22Rv1 (cell line): ENCODE data around the gene TMC4.
"Not testable (repeated sequence)": the region's sequence is repeated elsewhere in the genome, so short reads cannot be mapped to it uniquely, and the experiment has no call there.

ENCODE experiments used
- H3K27ac ChIP-seq: fragments of 450-650 bp; 2 replicates; pipeline ENCODE4 v1.5.1; 2017
- ZFX ChIP-seq: fragments of 450-650 bp; IDR thresholded peaks from 2 replicates; pipeline ENCODE4 v1.6.1; 2017; ENCODE audit warnings: antibody characterized with exemption, borderline replicate concordance
- TF ChIP-seq, protein P1 (sequence below): fragments of 450-650 bp; IDR thresholded peaks from 2 replicates; pipeline ENCODE4 v1.5.1; 2017; ENCODE audit warnings: mild to moderate bottlenecking

The TMC4 gene, protein sequence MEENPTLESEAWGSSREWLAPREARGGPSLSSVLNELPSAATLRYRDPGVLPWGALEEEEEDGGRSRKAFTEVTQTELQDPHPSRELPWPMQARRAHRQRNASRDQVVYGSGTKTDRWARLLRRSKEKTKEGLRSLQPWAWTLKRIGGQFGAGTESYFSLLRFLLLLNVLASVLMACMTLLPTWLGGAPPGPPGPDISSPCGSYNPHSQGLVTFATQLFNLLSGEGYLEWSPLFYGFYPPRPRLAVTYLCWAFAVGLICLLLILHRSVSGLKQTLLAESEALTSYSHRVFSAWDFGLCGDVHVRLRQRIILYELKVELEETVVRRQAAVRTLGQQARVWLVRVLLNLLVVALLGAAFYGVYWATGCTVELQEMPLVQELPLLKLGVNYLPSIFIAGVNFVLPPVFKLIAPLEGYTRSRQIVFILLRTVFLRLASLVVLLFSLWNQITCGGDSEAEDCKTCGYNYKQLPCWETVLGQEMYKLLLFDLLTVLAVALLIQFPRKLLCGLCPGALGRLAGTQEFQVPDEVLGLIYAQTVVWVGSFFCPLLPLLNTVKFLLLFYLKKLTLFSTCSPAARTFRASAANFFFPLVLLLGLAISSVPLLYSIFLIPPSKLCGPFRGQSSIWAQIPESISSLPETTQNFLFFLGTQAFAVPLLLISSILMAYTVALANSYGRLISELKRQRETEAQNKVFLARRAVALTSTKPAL

DNA sequence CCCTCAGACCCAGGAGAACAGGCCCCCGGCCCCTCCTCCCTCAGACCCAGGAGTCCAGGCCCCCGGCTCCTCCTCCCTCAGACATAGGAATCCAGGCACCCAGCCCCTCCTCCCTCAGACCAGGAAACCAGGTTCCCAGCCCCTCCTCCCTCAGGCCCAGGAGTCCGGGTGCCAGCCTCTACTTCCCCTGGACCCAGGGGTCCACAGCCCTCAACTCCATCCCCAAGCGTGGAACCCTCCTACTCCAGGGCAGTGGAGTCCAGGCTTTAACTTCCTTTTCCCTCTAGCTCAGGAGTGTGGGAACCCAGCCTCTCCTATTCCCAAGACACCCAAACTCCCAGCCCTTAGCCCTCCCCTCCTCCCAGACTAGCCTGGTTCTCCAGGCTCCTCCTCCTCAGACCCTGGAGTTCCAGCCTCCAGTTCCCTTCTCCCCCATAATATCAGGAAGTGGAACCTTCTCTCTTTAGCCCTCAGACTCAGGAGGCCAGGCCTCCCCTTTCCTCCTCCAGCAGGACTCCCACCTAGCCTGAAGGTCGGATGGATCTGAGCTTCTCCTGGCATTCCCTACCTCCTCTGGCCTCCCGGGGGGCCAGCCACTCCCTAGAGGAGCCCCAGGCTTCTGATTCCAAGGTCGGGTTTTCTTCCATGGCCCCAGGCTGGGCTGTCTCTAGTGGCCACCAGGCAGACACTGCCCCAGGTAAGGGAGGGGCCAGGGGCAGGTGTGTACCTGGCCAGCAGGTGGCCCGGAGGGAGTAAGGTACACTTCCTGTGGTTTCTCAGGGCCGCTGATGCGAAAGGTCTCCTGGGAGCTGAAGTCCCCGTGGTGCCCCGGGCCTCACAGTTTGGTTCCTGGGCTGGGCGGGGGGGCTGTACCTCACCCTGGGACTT is at the start of gene TMC4:
Gene TMC4, minus strand, starts transcription at position 690 of the 888 bp plus-strand sequence. Its CDS starts 43 bp downstream, at position 647.
- TF ChIP-seq ZFX: no peak
- TF ChIP-seq, protein P1, sequence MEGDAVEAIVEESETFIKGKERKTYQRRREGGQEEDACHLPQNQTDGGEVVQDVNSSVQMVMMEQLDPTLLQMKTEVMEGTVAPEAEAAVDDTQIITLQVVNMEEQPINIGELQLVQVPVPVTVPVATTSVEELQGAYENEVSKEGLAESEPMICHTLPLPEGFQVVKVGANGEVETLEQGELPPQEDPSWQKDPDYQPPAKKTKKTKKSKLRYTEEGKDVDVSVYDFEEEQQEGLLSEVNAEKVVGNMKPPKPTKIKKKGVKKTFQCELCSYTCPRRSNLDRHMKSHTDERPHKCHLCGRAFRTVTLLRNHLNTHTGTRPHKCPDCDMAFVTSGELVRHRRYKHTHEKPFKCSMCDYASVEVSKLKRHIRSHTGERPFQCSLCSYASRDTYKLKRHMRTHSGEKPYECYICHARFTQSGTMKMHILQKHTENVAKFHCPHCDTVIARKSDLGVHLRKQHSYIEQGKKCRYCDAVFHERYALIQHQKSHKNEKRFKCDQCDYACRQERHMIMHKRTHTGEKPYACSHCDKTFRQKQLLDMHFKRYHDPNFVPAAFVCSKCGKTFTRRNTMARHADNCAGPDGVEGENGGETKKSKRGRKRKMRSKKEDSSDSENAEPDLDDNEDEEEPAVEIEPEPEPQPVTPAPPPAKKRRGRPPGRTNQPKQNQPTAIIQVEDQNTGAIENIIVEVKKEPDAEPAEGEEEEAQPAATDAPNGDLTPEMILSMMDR: peak; percentile 67
- H3K27ac ChIP-seq: peak within 1 kb of the TSS; percentile 90

DNA sequence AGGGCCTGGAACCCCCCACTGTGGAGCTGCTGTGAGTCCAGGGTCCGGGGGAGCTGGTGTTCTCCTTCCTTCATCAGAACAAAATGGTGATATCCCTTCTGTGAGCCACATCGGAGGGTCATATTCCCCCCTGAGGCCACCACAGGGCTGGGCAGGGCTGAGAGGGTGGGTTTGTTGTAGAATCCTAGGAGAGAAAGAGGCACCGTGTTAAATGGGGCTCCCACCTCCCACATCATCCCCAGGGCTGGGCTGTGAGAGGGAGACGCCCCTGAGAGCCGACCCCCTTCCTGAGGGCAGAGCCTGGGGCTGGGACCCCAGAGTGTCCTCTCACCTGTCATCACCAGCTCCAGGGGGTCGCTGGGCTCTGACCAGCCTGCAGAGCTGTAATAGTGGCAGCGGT is 49.0 kb upstream of the TMC4 start:
- H3K27ac ChIP-seq: not testable (repeated sequence)

DNA sequence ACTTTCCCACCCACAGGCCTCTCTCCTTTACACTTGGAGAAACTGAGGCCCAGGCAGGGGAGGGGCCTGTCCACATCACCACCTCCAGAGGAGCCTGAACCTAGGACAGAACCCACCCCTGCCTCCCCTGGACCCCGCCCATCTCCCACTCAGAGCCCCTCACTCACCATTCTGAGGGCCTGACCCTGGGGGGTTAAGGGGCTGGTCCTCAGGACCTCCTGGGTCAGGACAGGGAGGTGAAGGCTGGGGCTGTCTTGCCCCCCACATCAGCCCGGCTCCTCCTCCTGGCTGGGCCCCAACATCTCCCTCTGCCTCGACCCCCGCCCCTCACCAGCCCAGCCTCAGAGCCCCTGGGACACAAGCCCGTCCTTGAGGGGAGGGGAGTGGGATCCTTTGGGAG is 46.7 kb upstream of the TMC4 start:
- not testable (repeated sequence) for H3K27ac ChIP-seq

DNA sequence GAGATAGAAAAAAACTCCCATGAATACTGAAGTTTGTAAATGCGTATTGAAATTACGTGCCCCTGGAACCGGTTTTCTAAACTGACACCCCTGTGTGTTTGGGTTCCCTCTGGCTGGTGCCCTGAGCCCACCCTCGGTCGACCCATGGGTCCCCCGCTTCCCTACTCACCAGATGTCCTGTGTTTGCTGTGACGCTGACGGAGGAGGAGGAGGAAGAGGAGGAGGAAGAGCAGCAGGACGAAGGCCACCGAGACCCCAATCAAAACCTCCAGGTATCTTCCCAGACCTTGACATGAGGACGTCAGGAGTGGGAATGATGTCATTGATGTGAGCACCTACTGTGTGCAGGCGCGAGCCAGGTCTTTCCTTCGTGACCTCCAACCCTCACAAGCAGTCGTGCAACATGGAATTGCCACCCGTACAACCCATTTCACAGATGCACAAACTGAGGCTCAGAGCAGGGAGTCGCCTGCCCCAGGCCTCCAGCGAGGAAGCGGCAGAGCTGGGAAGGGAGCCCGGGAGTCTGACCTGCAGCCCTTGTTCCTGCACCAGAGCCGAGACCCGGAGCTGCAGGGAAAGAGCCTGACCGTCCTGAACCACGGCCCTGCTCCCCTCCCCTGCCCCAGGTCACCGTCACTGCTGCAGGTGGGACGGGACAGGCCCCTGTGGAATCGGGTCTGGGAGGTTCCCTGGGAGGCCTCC is 46.2 kb upstream of the TMC4 start:
- no peak overlapping the region for H3K27ac ChIP-seq
- TF ChIP-seq, protein P1: no peak
- TF ChIP-seq ZFX: no peak

DNA sequence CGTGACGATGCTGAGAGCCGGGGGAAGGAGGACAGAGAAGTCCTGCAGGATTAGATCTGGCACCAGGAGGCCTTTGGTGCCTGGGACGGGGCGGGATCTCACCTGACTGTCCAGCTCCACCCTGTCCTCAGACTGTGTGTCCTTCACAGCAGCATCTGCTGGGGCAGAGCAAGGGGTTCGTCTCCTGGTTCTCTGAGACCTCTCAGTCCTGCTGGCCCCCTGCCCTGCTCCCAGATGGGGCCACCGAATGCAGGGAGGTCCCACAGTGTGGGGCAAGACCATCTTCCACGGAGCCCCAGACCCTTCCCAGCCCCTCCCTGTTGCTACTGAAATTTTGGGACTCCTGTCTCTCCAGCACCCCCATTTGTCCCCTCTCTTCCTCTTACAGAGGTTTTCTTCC is 45.3 kb upstream of the TMC4 start:
- TF ChIP-seq, protein P1: no peak
- no peak for TF ChIP-seq ZFX

DNA sequence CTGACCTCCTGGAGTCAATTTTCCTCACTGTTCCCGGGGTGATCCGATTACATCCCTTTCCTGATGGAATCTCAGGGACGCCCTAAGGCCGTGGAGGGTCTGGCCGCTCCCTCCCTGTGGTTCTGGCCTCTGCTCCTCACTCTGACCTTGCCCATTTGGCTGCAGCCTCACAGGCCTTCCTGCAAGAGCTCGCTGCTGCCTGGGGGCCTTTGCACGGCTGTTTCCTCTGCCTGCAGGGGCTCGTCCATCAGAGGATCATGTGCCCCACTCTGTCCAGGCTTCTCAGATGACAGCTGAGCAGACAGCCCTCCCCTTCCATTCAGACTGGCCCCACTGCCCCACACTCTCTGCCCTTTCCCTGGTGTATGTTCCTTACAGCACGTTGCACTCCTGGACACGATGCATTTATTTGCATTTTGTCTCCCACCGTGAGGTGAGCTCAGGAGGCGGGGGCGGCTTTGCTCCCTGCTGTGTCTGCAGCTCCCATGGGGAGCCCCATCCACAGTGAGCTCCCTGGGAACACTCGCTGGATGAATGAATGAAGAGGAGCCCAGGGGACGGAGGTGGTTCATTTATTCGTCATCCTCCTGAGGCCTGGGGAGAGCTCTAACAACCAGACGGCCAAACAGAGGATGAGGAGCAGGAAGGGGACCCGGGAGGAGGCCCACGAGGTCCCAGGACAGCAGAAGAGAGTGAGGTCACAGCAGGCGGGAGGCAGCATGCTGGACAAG is 44.7 kb upstream of the TMC4 start:
- not testable (repeated sequence) for H3K27ac ChIP-seq

More for the DNA sequence above, 45.3 kb upstream of the TMC4 start:
- no peak overlapping the region for H3K27ac ChIP-seq

DNA sequence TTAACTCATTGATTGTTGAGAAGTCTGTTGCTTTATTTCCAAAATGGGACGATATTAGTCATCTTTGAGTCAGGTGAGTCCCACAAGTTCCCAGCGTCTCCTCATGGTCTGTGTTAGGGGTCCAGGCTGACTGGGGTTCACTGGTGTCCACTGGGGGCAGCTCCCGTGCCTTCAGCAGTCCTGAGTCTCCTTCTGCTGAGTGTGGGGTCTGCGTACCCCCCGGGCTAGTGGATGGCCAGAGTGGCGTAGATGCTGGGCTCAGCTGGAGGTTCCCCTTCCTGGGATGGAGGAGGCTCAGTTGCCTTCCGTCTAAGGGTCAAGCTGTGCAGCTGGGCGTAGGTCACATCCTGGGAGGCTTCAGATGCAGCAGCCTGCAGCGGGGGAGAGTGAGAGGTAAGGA is 43.9 kb upstream of the TMC4 start:
- TF ChIP-seq ZFX: no peak
- TF ChIP-seq, protein P1: no peak
- no peak overlapping the region for H3K27ac ChIP-seq

DNA sequence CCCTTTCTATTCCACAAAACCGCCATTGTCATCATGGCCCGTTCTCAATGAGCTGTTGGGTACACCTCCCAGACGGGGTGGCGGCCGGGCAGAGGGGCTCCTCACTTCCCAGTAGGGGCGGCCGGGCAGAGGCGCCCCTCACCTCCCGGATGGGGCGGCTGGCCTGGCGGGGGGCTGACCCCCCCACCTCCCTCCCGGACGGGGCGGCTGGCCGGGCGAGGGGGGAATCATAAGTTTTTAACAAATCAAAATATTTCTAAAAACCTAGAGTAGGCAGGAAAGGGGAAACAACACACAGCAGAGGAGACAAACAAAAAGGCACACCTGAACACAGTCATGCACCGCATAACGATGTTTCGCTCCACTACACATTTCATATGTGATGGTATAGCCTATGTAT is 41.8 kb upstream of the TMC4 start:
- not testable (repeated sequence) for H3K27ac ChIP-seq

DNA sequence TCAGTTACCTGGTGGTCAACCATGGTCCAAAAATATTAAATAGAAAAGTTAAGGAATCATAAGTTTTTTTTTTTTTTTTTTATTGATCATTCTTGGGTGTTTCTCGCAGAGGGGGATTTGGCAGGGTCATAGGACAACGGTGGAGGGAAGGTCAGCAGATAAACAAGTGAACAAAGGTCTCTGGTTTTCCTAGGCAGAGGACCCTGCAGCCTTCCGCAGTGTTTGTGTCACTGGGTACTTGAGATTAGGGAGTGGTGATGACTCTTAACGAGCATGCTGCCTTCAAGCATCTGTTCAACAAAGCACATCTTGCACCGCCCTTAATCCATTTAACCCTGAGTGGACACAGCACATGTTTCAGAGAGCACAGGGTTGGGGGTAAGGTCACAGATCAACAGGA is 41.3 kb upstream of the TMC4 start:
- H3K27ac ChIP-seq: not testable (repeated sequence)
